AG04450 (cell line): Measurements from ENCODE around the gene SNAPIN. TPM values are rescaled to one million over a fixed set of nuclear protein-coding genes. Genes with fewer than 3 reads are reported as not detected.

ENCODE experiments used
- CTCF ChIA-PET: fragments of 300-600, 350-600 bp; formaldehyde crosslinking; extraction: SDS; loops from one replicate; lab custom pipeline; 2022; ENCODE audit warnings: antibody characterized with exemption, inconsistent platforms; lab: Charles Lee
- POLR2A ChIA-PET: fragments of 350-600 bp; formaldehyde crosslinking; extraction: SDS; loops from one replicate; lab custom pipeline; 2021; ENCODE audit warnings: antibody characterized with exemption, inconsistent platforms; lab: Yijun Ruan, JAX
- DNase-seq: peaks from one replicate; pipeline ENCODE4 v3.0.0-alpha.2; 2011; ENCODE audit warnings: low read depth, low spot score
- H3K27ac ChIP-seq: one replicate; pipeline ENCODE4 v1.5.1; 2012; ENCODE audit warnings: low read depth, low read length, control low read depth
- H3K27me3 ChIP-seq: one replicate; pipeline ENCODE4 v1.6.0; 2012; ENCODE audit warnings: low read length; ENCODE audit not compliant: control insufficient read depth, insufficient read depth
- H3K4me3 ChIP-seq: 2 replicates; pipeline ENCODE4 v1.5.1; 2011; ENCODE audit warnings: mild to moderate bottlenecking, low read depth, low read length, control low read depth
- H3K9me3 ChIP-seq: 2 replicates; pipeline ENCODE4 v1.5.1; 2012; ENCODE audit warnings: low read length; ENCODE audit not compliant: control insufficient read depth, insufficient read depth
- CTCF ChIP-seq: IDR thresholded peaks from 2 replicates; pipeline ENCODE4 v1.5.1; 2011; ENCODE audit warnings: low read depth, low read length, control low read depth, inconsistent platforms
- polyA plus RNA-seq: library from polyadenylated mRNA; depleted of rRNA; stranded (reverse); fragments of >200 nt; gene quantifications from 2 replicates; pipeline ENCODE4 v1.2.3, GENCODE V29; 2011

SNAPIN gene
- polyA plus RNA-seq, 1 experiment = 56.8 TPM

- H3K9me3 ChIP-seq = no peaks in the 10 kb centered on the region; the same call in 1 of the 2 replicates
- TF ChIP-seq CTCF = no peak
- H3K27me3 ChIP-seq = peaks cover 5% of the 10 kb centered on the region
- POLR2A ChIA-PET = no interaction called here
- peak overlapping the region; percentile 11 for H3K27ac ChIP-seq
- no peak overlapping the region for H3K4me3 ChIP-seq
- DNase-seq = no peak
- CTCF ChIA-PET = no interaction called here
Measured at GRCh38 chr1:153697191-153698019, 38.9 kb downstream of the SNAPIN start.

- H3K4me3 ChIP-seq = no peak overlapping the region
- TF ChIP-seq CTCF = no peak
- no peak for DNase-seq
- ChIA-PET CTCF (interaction anchor here (1.3 kb wide), 1 partner anchor 21 kb away, joined by 3 read pairs; no protein-coding TSS in a partner anchor), POLR2A (no interaction called here)
- H3K27me3 ChIP-seq = peaks cover under 1% of the 10 kb centered on the region
- H3K9me3 ChIP-seq = no peaks in the 10 kb centered on the region; the same call in 1 of the 2 replicates
- H3K27ac ChIP-seq = peak overlapping the region; percentile 11
Measured at GRCh38 chr1:153698020-153698922, 39.8 kb downstream of the SNAPIN start.

GRCh38 chr1:153698923-153699714 is 40.6 kb downstream of the SNAPIN start:
- ChIA-PET POLR2A (no interaction called here), CTCF (interaction anchor here (1.3 kb wide), 1 partner anchor 22 kb away, joined by 3 read pairs; no protein-coding TSS in a partner anchor)
- DNase-seq = no peak
- no peaks in the 10 kb centered on the region; the same call in 1 of the 2 replicates for H3K9me3 ChIP-seq
- no peak overlapping the region for H3K27ac ChIP-seq
- no peak for TF ChIP-seq CTCF
- H3K27me3 ChIP-seq = no peaks in the 10 kb centered on the region
- H3K4me3 ChIP-seq = no peak overlapping the region

- POLR2A ChIA-PET = no interaction called here
- CTCF ChIA-PET = interaction anchor here (1.3 kb wide), 1 partner anchor 22 kb away, joined by 3 read pairs; no protein-coding TSS in a partner anchor
- Histone ChIP-seq H3K27ac (no peak overlapping the region), H3K9me3 (no peaks in the 10 kb centered on the region; the same call in 1 of the 2 replicates), H3K27me3 (no peaks in the 10 kb centered on the region), H3K4me3 (no peak overlapping the region)
- TF ChIP-seq CTCF = no peak
- DNase-seq = no peak
Measured at GRCh38 chr1:153699768-153700167, 41.3 kb downstream of the SNAPIN start.
